Testis (tissue), 2 donors: Measurements from ENCODE around the gene SERINC4.

Experiments used
- POLR2A ChIP-seq: fragments of 450-650 bp; IDR thresholded peaks from one replicate; pipeline ENCODE4 v1.6.1; 2017; ENCODE audit warnings: antibody characterized with exemption, mild to moderate bottlenecking, moderate library complexity
- TF ChIP-seq, protein P1 (sequence below), 3 experiments: fragments of 450-650 bp in 2 of 3; fragments of 200-600 bp in 1 of 3; sonication (generic) in 1 of 3; IDR thresholded peaks; one replicate each; pipeline ENCODE4 v1.5.1; 2016 to 2019; ENCODE audit warnings: antibody characterized with exemption in 3 of 3, mild to moderate bottlenecking in 2 of 3, moderate library complexity in 1 of 3

DNA sequence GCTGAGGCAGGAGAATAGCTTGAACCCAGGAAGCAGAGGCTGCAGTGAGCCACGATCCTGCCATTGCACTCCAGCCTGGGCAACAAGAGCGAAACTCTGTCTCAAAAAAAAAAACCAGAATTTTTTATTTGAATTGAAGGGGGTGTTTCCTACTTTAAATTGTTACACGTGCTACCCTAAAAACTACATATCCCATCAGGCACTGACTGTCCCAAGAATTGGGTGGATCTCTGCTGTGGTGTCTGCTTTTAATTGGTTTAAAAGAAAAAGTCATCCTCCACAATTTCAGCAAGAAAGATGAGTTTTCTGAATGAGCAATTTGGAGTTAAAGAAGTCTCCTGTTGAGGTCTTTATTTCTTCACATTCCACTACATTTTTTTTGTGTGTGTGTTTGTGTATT lies 51.6 kb downstream of the SERINC4 start:
- TF ChIP-seq POLR2A: no peak
- TF ChIP-seq, protein P1, sequence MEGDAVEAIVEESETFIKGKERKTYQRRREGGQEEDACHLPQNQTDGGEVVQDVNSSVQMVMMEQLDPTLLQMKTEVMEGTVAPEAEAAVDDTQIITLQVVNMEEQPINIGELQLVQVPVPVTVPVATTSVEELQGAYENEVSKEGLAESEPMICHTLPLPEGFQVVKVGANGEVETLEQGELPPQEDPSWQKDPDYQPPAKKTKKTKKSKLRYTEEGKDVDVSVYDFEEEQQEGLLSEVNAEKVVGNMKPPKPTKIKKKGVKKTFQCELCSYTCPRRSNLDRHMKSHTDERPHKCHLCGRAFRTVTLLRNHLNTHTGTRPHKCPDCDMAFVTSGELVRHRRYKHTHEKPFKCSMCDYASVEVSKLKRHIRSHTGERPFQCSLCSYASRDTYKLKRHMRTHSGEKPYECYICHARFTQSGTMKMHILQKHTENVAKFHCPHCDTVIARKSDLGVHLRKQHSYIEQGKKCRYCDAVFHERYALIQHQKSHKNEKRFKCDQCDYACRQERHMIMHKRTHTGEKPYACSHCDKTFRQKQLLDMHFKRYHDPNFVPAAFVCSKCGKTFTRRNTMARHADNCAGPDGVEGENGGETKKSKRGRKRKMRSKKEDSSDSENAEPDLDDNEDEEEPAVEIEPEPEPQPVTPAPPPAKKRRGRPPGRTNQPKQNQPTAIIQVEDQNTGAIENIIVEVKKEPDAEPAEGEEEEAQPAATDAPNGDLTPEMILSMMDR (IDR thresholded peaks at IDR 0.05): no peak
